ENCODE measurements around the gene ZNF365.

Gene ZNF365

GRCh38 chr10:62394556-62395018 lies 20.4 kb downstream of the ZNF365 start:
- Histone ChIP-seq H3K4me2 (ENCODE audit: insufficient read depth, low read length) (no peak overlapping the region), H3K27me3 (ENCODE audit: insufficient read depth, low read length, poor library complexity) (no peaks in the 10 kb centered on the region), H2AFZ (ENCODE audit: low read depth, low read length) (no peak overlapping the region), H3K9me3 (ENCODE audit: insufficient read depth, low read length, severe bottlenecking) (no peaks in the 10 kb centered on the region), H3K79me2 (ENCODE audit: insufficient read depth, low read length) (no peaks in the 10 kb centered on the region), H3K27ac (ENCODE audit: low read length) (no peak overlapping the region), H3K36me3 (ENCODE audit: insufficient read depth, low read length) (no peaks in the 10 kb centered on the region), H3K4me1 (ENCODE audit: insufficient read depth, low read length) (no peaks in the 10 kb centered on the region), H3K4me3 (ENCODE audit: low read depth in 1 of 2, low read length in 2 of 2) (no peak overlapping the region), H4K20me1 (ENCODE audit: insufficient read depth, low read length) (no peaks in the 10 kb centered on the region), H3K9ac (ENCODE audit: low read depth, low read length) (no peak overlapping the region)
- no peak for ATAC-seq (ENCODE audit: insufficient read depth, low read depth)
- no peak for DNase-seq
- TF ChIP-seq CTCF (IDR thresholded peaks at IDR 0.05; ENCODE audit: borderline replicate concordance, extremely low read depth, low read length, poor library complexity, severe bottlenecking), result no peak
- TF ChIP-seq EZH2 (IDR thresholded peaks at IDR 0.05; ENCODE audit: borderline replicate concordance, low read depth, low read length, severe bottlenecking), result no peak

GRCh38 chr10:62395892-62396291 lies 21.7 kb downstream of the ZNF365 start:
- H3K79me2 ChIP-seq (ENCODE audit: insufficient read depth, low read length), result no peaks in the 10 kb centered on the region
- H3K27me3 ChIP-seq (ENCODE audit: insufficient read depth, low read length, poor library complexity), result no peaks in the 10 kb centered on the region
- H3K9me3 ChIP-seq (ENCODE audit: insufficient read depth, low read length, severe bottlenecking), result no peaks in the 10 kb centered on the region
- no peak overlapping the region for H3K27ac ChIP-seq (ENCODE audit: low read length)
- no peak for ATAC-seq (ENCODE audit: insufficient read depth, low read depth)
- H3K9ac ChIP-seq (ENCODE audit: low read depth, low read length), result no peak overlapping the region
- TF ChIP-seq EZH2 (IDR thresholded peaks at IDR 0.05; ENCODE audit: borderline replicate concordance, low read depth, low read length, severe bottlenecking) (no peak), CTCF (IDR thresholded peaks at IDR 0.05; ENCODE audit: borderline replicate concordance, extremely low read depth, low read length, poor library complexity, severe bottlenecking) (no peak)
- H4K20me1 ChIP-seq (ENCODE audit: insufficient read depth, low read length), result no peaks in the 10 kb centered on the region
- no peak overlapping the region for H3K4me2 ChIP-seq (ENCODE audit: insufficient read depth, low read length)
- no peak overlapping the region for H3K4me3 ChIP-seq (ENCODE audit: low read depth in 1 of 2, low read length in 2 of 2)
- H3K36me3 ChIP-seq (ENCODE audit: insufficient read depth, low read length), result no peaks in the 10 kb centered on the region
- no peaks in the 10 kb centered on the region for H3K4me1 ChIP-seq (ENCODE audit: insufficient read depth, low read length)
- no peak overlapping the region for H2AFZ ChIP-seq (ENCODE audit: low read depth, low read length)
- no peak for DNase-seq

GRCh38 chr10:62396864-62397263 lies 22.7 kb downstream of the ZNF365 start:
- H3K4me3 ChIP-seq (ENCODE audit: low read depth in 1 of 2, low read length in 2 of 2), result no peak overlapping the region
- no peak overlapping the region for H2AFZ ChIP-seq (ENCODE audit: low read depth, low read length)
- no peak overlapping the region for H3K9ac ChIP-seq (ENCODE audit: low read depth, low read length)
- H3K4me2 ChIP-seq (ENCODE audit: insufficient read depth, low read length), result no peak overlapping the region
- H4K20me1 ChIP-seq (ENCODE audit: insufficient read depth, low read length), result no peaks in the 10 kb centered on the region
- H3K4me1 ChIP-seq (ENCODE audit: insufficient read depth, low read length), result no peaks in the 10 kb centered on the region
- no peaks in the 10 kb centered on the region for H3K9me3 ChIP-seq (ENCODE audit: insufficient read depth, low read length, severe bottlenecking)
- H3K79me2 ChIP-seq (ENCODE audit: insufficient read depth, low read length), result no peaks in the 10 kb centered on the region
- no peaks in the 10 kb centered on the region for H3K27me3 ChIP-seq (ENCODE audit: insufficient read depth, low read length, poor library complexity)
- no peak for TF ChIP-seq EZH2 (IDR thresholded peaks at IDR 0.05; ENCODE audit: borderline replicate concordance, low read depth, low read length, severe bottlenecking)
- TF ChIP-seq CTCF (IDR thresholded peaks at IDR 0.05; ENCODE audit: borderline replicate concordance, extremely low read depth, low read length, poor library complexity, severe bottlenecking), result no peak
- no peak for ATAC-seq (ENCODE audit: insufficient read depth, low read depth)
- DNase-seq, result no peak
- H3K36me3 ChIP-seq (ENCODE audit: insufficient read depth, low read length), result no peaks in the 10 kb centered on the region
- no peak overlapping the region for H3K27ac ChIP-seq (ENCODE audit: low read length)

- Histone ChIP-seq H4K20me1 (ENCODE audit: insufficient read depth, low read length) (no peaks in the 10 kb centered on the region), H3K27ac (ENCODE audit: low read length) (no peak overlapping the region), H3K36me3 (ENCODE audit: insufficient read depth, low read length) (no peaks in the 10 kb centered on the region), H3K4me2 (ENCODE audit: insufficient read depth, low read length) (no peak overlapping the region), H3K4me3 (ENCODE audit: low read depth in 1 of 2, low read length in 2 of 2) (no peak overlapping the region), H3K4me1 (ENCODE audit: insufficient read depth, low read length) (no peaks in the 10 kb centered on the region), H3K9ac (ENCODE audit: low read depth, low read length) (no peak overlapping the region), H3K9me3 (ENCODE audit: insufficient read depth, low read length, severe bottlenecking) (no peaks in the 10 kb centered on the region), H2AFZ (ENCODE audit: low read depth, low read length) (no peak overlapping the region), H3K79me2 (ENCODE audit: insufficient read depth, low read length) (no peaks in the 10 kb centered on the region), H3K27me3 (ENCODE audit: insufficient read depth, low read length, poor library complexity) (no peaks in the 10 kb centered on the region)
- DNase-seq, result no peak
- TF ChIP-seq CTCF (IDR thresholded peaks at IDR 0.05; ENCODE audit: borderline replicate concordance, extremely low read depth, low read length, poor library complexity, severe bottlenecking) (no peak), EZH2 (IDR thresholded peaks at IDR 0.05; ENCODE audit: borderline replicate concordance, low read depth, low read length, severe bottlenecking) (no peak)
- no peak for ATAC-seq (ENCODE audit: insufficient read depth, low read depth)
These were observed 25.0 kb downstream of the ZNF365 start for GRCh38 chr10:62399211-62399610.

Measured in DND-41 (cell line).